ENCODE data around the gene CDK18. TPM values are rescaled to one million over a fixed set of nuclear protein-coding genes. Genes with fewer than 3 reads are reported as not detected.

CDK18 gene
- total and polyA plus RNA-seq, 9 of the 15 experiments (the other 6 are each of a cell fraction or from before 2014, with no cell fraction given), result 0.05 to 0.69 (median 0.17) TPM; not detected in 2

GRCh38 chr1:205495237-205495823, 9.1 kb upstream of the CDK18 start (continued):
- TF ChIP-seq SIN3B (IDR thresholded peaks at IDR 0.05; ENCODE audit: low read depth) (no peak), CBFA2T3 (IDR thresholded peaks at IDR 0.05) (peak; percentile 67), ZNF253 (CRISPR knock-in tag; conservative IDR thresholded peaks at IDR 0.05) (no peak), ESRRB (CRISPR knock-in tag; IDR thresholded peaks at IDR 0.05; ENCODE audit: borderline replicate concordance) (no peak), HEY1 (CRISPR knock-in tag; IDR thresholded peaks at IDR 0.05; ENCODE audit: borderline replicate concordance) (no peak), BRD9 (IDR thresholded peaks at IDR 0.05; ENCODE audit: low read depth, partially characterized antibody) (no peak), GTF2A2 (tag; IDR thresholded peaks at IDR 0.05) (no peak), LEF1 (IDR thresholded peaks at IDR 0.05) (no peak), HMGXB4 (CRISPR knock-in tag; IDR thresholded peaks at IDR 0.05) (no peak), MTF1 (CRISPR knock-in tag; IDR thresholded peaks at IDR 0.05; ENCODE audit: borderline replicate concordance) (no peak), SLC30A9 (CRISPR knock-in tag; IDR thresholded peaks at IDR 0.05) (no peak)
- TF ChIP-seq, protein P1, sequence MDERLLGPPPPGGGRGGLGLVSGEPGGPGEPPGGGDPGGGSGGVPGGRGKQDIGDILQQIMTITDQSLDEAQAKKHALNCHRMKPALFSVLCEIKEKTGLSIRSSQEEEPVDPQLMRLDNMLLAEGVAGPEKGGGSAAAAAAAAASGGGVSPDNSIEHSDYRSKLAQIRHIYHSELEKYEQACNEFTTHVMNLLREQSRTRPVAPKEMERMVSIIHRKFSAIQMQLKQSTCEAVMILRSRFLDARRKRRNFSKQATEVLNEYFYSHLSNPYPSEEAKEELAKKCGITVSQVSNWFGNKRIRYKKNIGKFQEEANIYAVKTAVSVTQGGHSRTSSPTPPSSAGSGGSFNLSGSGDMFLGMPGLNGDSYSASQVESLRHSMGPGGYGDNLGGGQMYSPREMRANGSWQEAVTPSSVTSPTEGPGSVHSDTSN (CRISPR knock-in tag; IDR thresholded peaks at IDR 0.05; ENCODE audit: low read depth), result no peak
- TF ChIP-seq, protein P1 (tag; conservative IDR thresholded peaks at IDR 0.05; ENCODE audit: low read depth), result peak; percentile 97
- TF ChIP-seq, protein P2, sequence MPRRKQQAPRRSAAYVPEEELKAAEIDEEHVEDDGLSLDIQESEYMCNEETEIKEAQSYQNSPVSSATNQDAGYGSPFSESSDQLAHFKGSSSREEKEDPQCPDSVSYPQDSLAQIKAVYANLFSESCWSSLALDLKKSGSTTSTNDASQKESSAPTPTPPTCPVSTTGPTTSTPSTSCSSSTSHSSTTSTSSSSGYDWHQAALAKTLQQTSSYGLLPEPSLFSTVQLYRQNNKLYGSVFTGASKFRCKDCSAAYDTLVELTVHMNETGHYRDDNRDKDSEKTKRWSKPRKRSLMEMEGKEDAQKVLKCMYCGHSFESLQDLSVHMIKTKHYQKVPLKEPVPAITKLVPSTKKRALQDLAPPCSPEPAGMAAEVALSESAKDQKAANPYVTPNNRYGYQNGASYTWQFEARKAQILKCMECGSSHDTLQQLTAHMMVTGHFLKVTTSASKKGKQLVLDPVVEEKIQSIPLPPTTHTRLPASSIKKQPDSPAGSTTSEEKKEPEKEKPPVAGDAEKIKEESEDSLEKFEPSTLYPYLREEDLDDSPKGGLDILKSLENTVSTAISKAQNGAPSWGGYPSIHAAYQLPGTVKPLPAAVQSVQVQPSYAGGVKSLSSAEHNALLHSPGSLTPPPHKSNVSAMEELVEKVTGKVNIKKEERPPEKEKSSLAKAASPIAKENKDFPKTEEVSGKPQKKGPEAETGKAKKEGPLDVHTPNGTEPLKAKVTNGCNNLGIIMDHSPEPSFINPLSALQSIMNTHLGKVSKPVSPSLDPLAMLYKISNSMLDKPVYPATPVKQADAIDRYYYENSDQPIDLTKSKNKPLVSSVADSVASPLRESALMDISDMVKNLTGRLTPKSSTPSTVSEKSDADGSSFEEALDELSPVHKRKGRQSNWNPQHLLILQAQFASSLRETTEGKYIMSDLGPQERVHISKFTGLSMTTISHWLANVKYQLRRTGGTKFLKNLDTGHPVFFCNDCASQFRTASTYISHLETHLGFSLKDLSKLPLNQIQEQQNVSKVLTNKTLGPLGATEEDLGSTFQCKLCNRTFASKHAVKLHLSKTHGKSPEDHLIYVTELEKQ (CRISPR knock-in tag; IDR thresholded peaks at IDR 0.05), result no peak
- TF ChIP-seq, protein P3, sequence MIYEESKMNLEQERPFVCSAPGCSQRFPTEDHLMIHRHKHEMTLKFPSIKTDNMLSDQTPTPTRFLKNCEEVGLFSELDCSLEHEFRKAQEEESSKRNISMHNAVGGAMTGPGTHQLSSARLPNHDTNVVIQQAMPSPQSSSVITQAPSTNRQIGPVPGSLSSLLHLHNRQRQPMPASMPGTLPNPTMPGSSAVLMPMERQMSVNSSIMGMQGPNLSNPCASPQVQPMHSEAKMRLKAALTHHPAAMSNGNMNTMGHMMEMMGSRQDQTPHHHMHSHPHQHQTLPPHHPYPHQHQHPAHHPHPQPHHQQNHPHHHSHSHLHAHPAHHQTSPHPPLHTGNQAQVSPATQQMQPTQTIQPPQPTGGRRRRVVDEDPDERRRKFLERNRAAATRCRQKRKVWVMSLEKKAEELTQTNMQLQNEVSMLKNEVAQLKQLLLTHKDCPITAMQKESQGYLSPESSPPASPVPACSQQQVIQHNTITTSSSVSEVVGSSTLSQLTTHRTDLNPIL (CRISPR knock-in tag; IDR thresholded peaks at IDR 0.05), result no peak
- TF ChIP-seq, protein P4, sequence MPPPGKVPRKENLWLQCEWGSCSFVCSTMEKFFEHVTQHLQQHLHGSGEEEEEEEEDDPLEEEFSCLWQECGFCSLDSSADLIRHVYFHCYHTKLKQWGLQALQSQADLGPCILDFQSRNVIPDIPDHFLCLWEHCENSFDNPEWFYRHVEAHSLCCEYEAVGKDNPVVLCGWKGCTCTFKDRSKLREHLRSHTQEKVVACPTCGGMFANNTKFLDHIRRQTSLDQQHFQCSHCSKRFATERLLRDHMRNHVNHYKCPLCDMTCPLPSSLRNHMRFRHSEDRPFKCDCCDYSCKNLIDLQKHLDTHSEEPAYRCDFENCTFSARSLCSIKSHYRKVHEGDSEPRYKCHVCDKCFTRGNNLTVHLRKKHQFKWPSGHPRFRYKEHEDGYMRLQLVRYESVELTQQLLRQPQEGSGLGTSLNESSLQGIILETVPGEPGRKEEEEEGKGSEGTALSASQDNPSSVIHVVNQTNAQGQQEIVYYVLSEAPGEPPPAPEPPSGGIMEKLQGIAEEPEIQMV (tag; conservative IDR thresholded peaks at IDR 0.05; ENCODE audit: low read depth), result no peak
